Measurements from ENCODE around the gene LEUTX. TPM values are rescaled to one million over a fixed set of nuclear protein-coding genes. Genes with fewer than 3 reads are reported as not detected.

LEUTX gene
- total and polyA plus RNA-seq, 8 donors: not detected

- H3K36me3 ChIP-seq: no peaks in the 10 kb centered on the region
- H3K4me1 ChIP-seq: no peaks in the 10 kb centered on the region
- no peak for TF ChIP-seq CTCF (IDR thresholded peaks at IDR 0.05)
- TF ChIP-seq EP300 (IDR thresholded peaks at IDR 0.05): no peak
- no peak for TF ChIP-seq POLR2AphosphoS5 (IDR thresholded peaks at IDR 0.05)
- TF ChIP-seq POLR2A (IDR thresholded peaks at IDR 0.05): no peak
- DNase-seq: no peak
- intact Hi-C loops (cut with DNase I; ENCODE audit: low total_unique reads): no loop called here
- no peak overlapping the region for H3K4me3 ChIP-seq
- no peaks in the 10 kb centered on the region for H3K9me3 ChIP-seq
- peaks cover 0 to 13% (median 7%) of the 10 kb centered on the region in 3 donors for H3K27me3 ChIP-seq
- WGBS, 5 donors: 20 to 39% (median 27%) methylated on average over 2 of the region's 2 CpGs
- no peak overlapping the region for H3K27ac ChIP-seq
Measured at GRCh38 chr19:39796000-39796498, 17.4 kb downstream of the LEUTX start.

- Histone ChIP-seq H3K4me3 (no peak overlapping the region), H3K9me3 (no peaks in the 10 kb centered on the region), H3K36me3 (no peaks in the 10 kb centered on the region), H3K4me1 (no peaks in the 10 kb centered on the region), H3K27me3 (peaks cover 0 to 16% (median 7%) of the 10 kb centered on the region in 3 donors), H3K27ac (no peak overlapping the region)
- whole genome bisulfite sequencing, 5 donors: 42 to 70% (median 57%) methylated on average over 2 of the region's 2 CpGs
- intact Hi-C loops (cut with DNase I; ENCODE audit: low total_unique reads): no loop called here
- no peak for DNase-seq
- TF ChIP-seq POLR2AphosphoS5 (IDR thresholded peaks at IDR 0.05) (no peak), EP300 (IDR thresholded peaks at IDR 0.05) (no peak), POLR2A (IDR thresholded peaks at IDR 0.05) (no peak), CTCF (IDR thresholded peaks at IDR 0.05) (no peak)
Measured at GRCh38 chr19:39797083-39797482, 18.4 kb downstream of the LEUTX start.

GRCh38 chr19:39802958-39803357 lies 24.3 kb downstream of the LEUTX start:
- no peak for TF ChIP-seq CTCF (IDR thresholded peaks at IDR 0.05)
- Histone ChIP-seq H3K4me3 (no peak overlapping the region), H3K27ac (no peak overlapping the region), H3K9me3 (no peaks in the 10 kb centered on the region), H3K36me3 (no peaks in the 10 kb centered on the region), H3K4me1 (no peaks in the 10 kb centered on the region), H3K27me3 (peaks cover 0 to 31% (median 9%) of the 10 kb centered on the region in 3 donors)
- intact Hi-C loops (cut with DNase I; ENCODE audit: low total_unique reads): no loop called here
- no peak for DNase-seq
- WGBS, 5 donors: 6 to 23% (median 17%) methylated on average over 2 to 4 of the region's 4 CpGs

DNA sequence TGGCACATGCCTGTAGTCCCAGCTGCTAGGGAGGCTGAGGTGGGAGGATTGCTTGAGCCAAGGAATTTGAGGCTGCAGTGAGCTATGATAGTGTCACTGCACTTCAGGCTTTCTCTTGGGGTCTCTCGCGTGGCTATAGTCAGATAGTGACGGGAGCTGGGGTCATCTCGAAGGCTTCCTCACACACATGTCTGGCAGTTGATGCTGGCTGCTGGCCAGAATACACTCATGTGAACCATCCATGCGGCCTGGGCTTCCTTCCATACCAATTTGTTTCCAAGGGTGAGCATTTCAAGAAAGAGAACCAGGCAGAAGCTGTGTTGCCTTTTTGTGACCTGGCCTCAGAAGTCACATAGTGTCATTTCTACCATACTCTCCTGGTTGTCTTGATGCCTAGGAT lies 26.4 kb downstream of the LEUTX start:
- H3K4me1 ChIP-seq: no peaks in the 10 kb centered on the region
- intact Hi-C loops (cut with DNase I; ENCODE audit: low total_unique reads): no loop called here
- TF ChIP-seq CTCF (IDR thresholded peaks at IDR 0.05) (no peak), POLR2AphosphoS5 (IDR thresholded peaks at IDR 0.05) (no peak), EP300 (IDR thresholded peaks at IDR 0.05) (no peak), POLR2A (IDR thresholded peaks at IDR 0.05) (no peak)

More for the DNA sequence above, 26.4 kb downstream of the LEUTX start:
- Histone ChIP-seq H3K4me3 (no peak overlapping the region), H3K9me3 (peaks cover 0 to 8% (median 0%) of the 10 kb centered on the region in 4 donors), H3K27ac (no peak overlapping the region), H3K36me3 (no peaks in the 10 kb centered on the region), H3K27me3 (peaks cover 0 to 31% (median 9%) of the 10 kb centered on the region in 3 donors)
- DNase-seq: no peak
- 47 to 71% (median 62%) methylated on average over 5 of the region's 5 CpGs for WGBS, 5 donors

Data from stomach (tissue), 9 donors.